ENCODE data around the gene MTREX. TPM values are rescaled to one million over a fixed set of nuclear protein-coding genes. Genes with fewer than 3 reads are reported as not detected.

Gene MTREX
- total and polyA plus RNA-seq, 2 of the 8 experiments (the other 6 are each of a cell fraction or from before 2014, with no cell fraction given): 16.0 to 130 TPM

GRCh38 chr5:55426455-55426854, 118.7 kb downstream of the MTREX start (continued):
- TF ChIP-seq MAFK (IDR thresholded peaks at IDR 0.05; ENCODE audit: low read depth, low read length) (no peak), SIX5 (IDR thresholded peaks at IDR 0.05; ENCODE audit: low read depth, low read length) (no peak), KDM4A (IDR thresholded peaks at IDR 0.05; ENCODE audit: low read depth, low read length, severe bottlenecking) (no peak), CTBP2 (IDR thresholded peaks at IDR 0.05; ENCODE audit: borderline replicate concordance, insufficient read depth, insufficient read length, low read length) (no peak)
